Measurements from ENCODE around the gene CYGB. TPM values are rescaled to one million over a fixed set of nuclear protein-coding genes. Genes with fewer than 3 reads are reported as not detected.

The CYGB gene
- total RNA-seq, 1 donor from 2014 or later = 10.1 TPM

- Mint-ChIP-seq H3K27me3 (ENCODE audit: low read depth) (peaks cover 3% of the 10 kb centered on the region), H3K9me3 (no peaks in the 10 kb centered on the region), H3K27ac (no peak overlapping the region), H3K36me3 (peaks cover 1% of the 10 kb centered on the region), H3K4me1 (peaks cover 16% of the 10 kb centered on the region), H3K4me3 (no peak overlapping the region)
- no peak for DNase-seq (ENCODE audit: low spot score in 2 of 2, unreplicated experiment in 2 of 2)
- no peak for TF ChIP-seq CTCF (IDR thresholded peaks at IDR 0.05; ENCODE audit: unreplicated experiment)
Observed at GRCh38 chr17:76491271-76492122, 46.0 kb downstream of the CYGB start.

- Mint-ChIP-seq H3K27me3 (ENCODE audit: low read depth) (peaks cover 3% of the 10 kb centered on the region), H3K4me3 (no peak overlapping the region), H3K27ac (no peak overlapping the region), H3K4me1 (peaks cover 16% of the 10 kb centered on the region), H3K36me3 (peaks cover 1% of the 10 kb centered on the region), H3K9me3 (no peaks in the 10 kb centered on the region)
- no peak for TF ChIP-seq CTCF (IDR thresholded peaks at IDR 0.05; ENCODE audit: unreplicated experiment)
- no peak for DNase-seq (ENCODE audit: low spot score in 2 of 2, unreplicated experiment in 2 of 2)
Observed at GRCh38 chr17:76490112-76490710, 47.3 kb downstream of the CYGB start.

- H3K27me3 Mint-ChIP-seq (ENCODE audit: low read depth) = no peaks in the 10 kb centered on the region
- H3K27ac Mint-ChIP-seq = no peak overlapping the region
- H3K36me3 Mint-ChIP-seq = peaks cover 1% of the 10 kb centered on the region
- no peak overlapping the region for H3K4me3 Mint-ChIP-seq
- no peak for TF ChIP-seq CTCF (IDR thresholded peaks at IDR 0.05; ENCODE audit: unreplicated experiment)
- no peaks in the 10 kb centered on the region for H3K9me3 Mint-ChIP-seq
- peaks cover 9% of the 10 kb centered on the region for H3K4me1 Mint-ChIP-seq
- DNase-seq (ENCODE audit: low spot score in 2 of 2, unreplicated experiment in 2 of 2) = no peak
Observed at GRCh38 chr17:76487451-76488192, 49.9 kb downstream of the CYGB start.

- peaks cover 1% of the 10 kb centered on the region for H3K36me3 Mint-ChIP-seq
- no peaks in the 10 kb centered on the region for H3K27me3 Mint-ChIP-seq (ENCODE audit: low read depth)
- no peak overlapping the region for H3K27ac Mint-ChIP-seq
Observed at GRCh38 chr17:76485569-76485968, 51.9 kb downstream of the CYGB start.

More at GRCh38 chr17:76485569-76485968, 51.9 kb downstream of the CYGB start:
- no peaks in the 10 kb centered on the region for H3K9me3 Mint-ChIP-seq
- DNase-seq (ENCODE audit: low spot score in 2 of 2, unreplicated experiment in 2 of 2) = no peak
- no peak overlapping the region for H3K4me3 Mint-ChIP-seq
- no peak for TF ChIP-seq CTCF (IDR thresholded peaks at IDR 0.05; ENCODE audit: unreplicated experiment)
- no peaks in the 10 kb centered on the region for H3K4me1 Mint-ChIP-seq

Data from mesothelial cell of epicardium (in vitro differentiated cells).